Ishikawa (cell line): ENCODE measurements around the gene ZNF385D.

Experiments
- CEBPB ChIP-seq: IDR thresholded peaks from 2 replicates; pipeline ENCODE4 v1.6.1; 2012
- CREB1 ChIP-seq: IDR thresholded peaks from 2 replicates; pipeline ENCODE4 v1.6.1; 2012; ENCODE audit warnings: low read depth
- EGR1 ChIP-seq: IDR thresholded peaks from 2 replicates; pipeline ENCODE4 v1.6.1; 2012
- EP300 ChIP-seq: IDR thresholded peaks from 2 replicates; pipeline ENCODE4 v1.6.1; 2012; ENCODE audit warnings: borderline replicate concordance
- FOXM1 ChIP-seq: IDR thresholded peaks from 2 replicates; pipeline ENCODE4 v1.6.1; 2012; ENCODE audit warnings: low read depth, borderline replicate concordance
- NFIC ChIP-seq: IDR thresholded peaks from 2 replicates; pipeline ENCODE4 v1.6.1; 2012
- RAD21 ChIP-seq: IDR thresholded peaks from 2 replicates; pipeline ENCODE4 v1.6.1; 2012; ENCODE audit warnings: low read depth
- TAF1 ChIP-seq: IDR thresholded peaks from 2 replicates; pipeline ENCODE4 v1.6.1; 2012; ENCODE audit warnings: low read depth, mild to moderate bottlenecking
- TCF12 ChIP-seq: IDR thresholded peaks from 2 replicates; pipeline ENCODE4 v1.6.1; 2012; ENCODE audit warnings: low read depth
- TEAD4 ChIP-seq: IDR thresholded peaks from 2 replicates; pipeline ENCODE4 v1.6.1; 2012
- USF1 ChIP-seq: IDR thresholded peaks from 2 replicates; pipeline ENCODE4 v1.6.1; 2012
- YY1 ChIP-seq: IDR thresholded peaks from 2 replicates; pipeline ENCODE4 v1.6.1; 2012; ENCODE audit warnings: low read depth
- ZBTB7A ChIP-seq: IDR thresholded peaks from 2 replicates; pipeline ENCODE4 v1.6.1; 2012; ENCODE audit warnings: low read depth
- TF ChIP-seq, protein P1 (sequence below): IDR thresholded peaks from 2 replicates; pipeline ENCODE4 v1.6.1; 2012; ENCODE audit warnings: low read depth, mild to moderate bottlenecking
- TF ChIP-seq, protein P2 (sequence below): IDR thresholded peaks from 2 replicates; pipeline ENCODE4 v1.6.1; 2012

The ZNF385D gene

DNA sequence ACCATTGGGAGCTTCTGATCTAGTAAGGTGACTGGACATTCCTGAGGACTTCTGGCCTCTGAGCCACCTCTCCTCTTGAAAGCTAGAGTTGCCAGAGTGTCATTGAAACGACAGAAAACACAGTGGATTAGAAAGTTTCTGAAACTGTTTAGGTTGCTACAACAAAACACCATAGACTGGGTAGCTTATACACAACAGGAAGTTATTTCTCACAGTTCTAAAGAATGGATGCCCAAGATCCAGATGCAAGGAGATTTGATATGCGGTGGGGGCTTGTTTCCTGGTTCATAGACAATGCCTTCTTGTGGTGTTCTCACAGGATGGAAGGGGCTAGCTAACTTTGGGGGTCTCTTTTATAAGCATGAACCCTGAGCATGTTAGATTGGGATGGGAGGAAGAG is 43.3 kb upstream of the ZNF385D start:
- TF ChIP-seq YY1 (no peak), TEAD4 (no peak)

GRCh38 chr3:21792176-21792575 is 41.2 kb upstream of the ZNF385D start:
- TF ChIP-seq FOXM1: no peak
- no peak for TF ChIP-seq EGR1
- TF ChIP-seq, protein P1, sequence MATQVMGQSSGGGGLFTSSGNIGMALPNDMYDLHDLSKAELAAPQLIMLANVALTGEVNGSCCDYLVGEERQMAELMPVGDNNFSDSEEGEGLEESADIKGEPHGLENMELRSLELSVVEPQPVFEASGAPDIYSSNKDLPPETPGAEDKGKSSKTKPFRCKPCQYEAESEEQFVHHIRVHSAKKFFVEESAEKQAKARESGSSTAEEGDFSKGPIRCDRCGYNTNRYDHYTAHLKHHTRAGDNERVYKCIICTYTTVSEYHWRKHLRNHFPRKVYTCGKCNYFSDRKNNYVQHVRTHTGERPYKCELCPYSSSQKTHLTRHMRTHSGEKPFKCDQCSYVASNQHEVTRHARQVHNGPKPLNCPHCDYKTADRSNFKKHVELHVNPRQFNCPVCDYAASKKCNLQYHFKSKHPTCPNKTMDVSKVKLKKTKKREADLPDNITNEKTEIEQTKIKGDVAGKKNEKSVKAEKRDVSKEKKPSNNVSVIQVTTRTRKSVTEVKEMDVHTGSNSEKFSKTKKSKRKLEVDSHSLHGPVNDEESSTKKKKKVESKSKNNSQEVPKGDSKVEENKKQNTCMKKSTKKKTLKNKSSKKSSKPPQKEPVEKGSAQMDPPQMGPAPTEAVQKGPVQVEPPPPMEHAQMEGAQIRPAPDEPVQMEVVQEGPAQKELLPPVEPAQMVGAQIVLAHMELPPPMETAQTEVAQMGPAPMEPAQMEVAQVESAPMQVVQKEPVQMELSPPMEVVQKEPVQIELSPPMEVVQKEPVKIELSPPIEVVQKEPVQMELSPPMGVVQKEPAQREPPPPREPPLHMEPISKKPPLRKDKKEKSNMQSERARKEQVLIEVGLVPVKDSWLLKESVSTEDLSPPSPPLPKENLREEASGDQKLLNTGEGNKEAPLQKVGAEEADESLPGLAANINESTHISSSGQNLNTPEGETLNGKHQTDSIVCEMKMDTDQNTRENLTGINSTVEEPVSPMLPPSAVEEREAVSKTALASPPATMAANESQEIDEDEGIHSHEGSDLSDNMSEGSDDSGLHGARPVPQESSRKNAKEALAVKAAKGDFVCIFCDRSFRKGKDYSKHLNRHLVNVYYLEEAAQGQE: no peak
- no peak for TF ChIP-seq TAF1
- no peak for TF ChIP-seq CREB1
- no peak for TF ChIP-seq YY1
- no peak for TF ChIP-seq RAD21
- TF ChIP-seq TCF12: no peak
- TF ChIP-seq NFIC: no peak
- no peak for TF ChIP-seq USF1
- TF ChIP-seq CEBPB: no peak
- no peak for TF ChIP-seq EP300
- no peak for TF ChIP-seq ZBTB7A
- TF ChIP-seq, protein P2, sequence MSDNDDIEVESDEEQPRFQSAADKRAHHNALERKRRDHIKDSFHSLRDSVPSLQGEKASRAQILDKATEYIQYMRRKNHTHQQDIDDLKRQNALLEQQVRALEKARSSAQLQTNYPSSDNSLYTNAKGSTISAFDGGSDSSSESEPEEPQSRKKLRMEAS: no peak
- TF ChIP-seq TEAD4: no peak

- TF ChIP-seq, protein P1: no peak
- TF ChIP-seq EP300 (no peak), FOXM1 (no peak), TCF12 (no peak)
Observed at GRCh38 chr3:21791356-21791755, 40.3 kb upstream of the ZNF385D start.

DNA sequence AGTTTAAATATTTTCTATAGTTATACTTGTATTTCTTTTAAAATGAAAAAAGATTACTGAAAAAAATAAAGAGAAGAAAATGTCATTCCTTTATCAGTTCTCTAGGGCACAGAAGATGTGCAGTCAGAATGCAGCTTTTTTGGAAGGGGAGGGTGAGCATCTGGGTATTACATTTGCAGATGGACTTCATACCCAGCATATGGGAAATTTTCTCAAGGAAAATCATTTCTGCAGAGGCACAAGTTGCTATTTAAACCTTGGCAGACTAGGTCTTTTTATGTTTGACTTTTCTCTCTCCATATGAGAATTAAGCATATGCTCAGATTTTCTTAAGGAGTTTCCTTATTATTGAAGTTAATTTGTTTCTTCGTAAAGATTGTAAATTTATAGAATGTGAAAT is 39.5 kb upstream of the ZNF385D start:
- no peak for TF ChIP-seq EGR1
- no peak for TF ChIP-seq FOXM1
- TF ChIP-seq NFIC: no peak
- TF ChIP-seq YY1: no peak

DNA sequence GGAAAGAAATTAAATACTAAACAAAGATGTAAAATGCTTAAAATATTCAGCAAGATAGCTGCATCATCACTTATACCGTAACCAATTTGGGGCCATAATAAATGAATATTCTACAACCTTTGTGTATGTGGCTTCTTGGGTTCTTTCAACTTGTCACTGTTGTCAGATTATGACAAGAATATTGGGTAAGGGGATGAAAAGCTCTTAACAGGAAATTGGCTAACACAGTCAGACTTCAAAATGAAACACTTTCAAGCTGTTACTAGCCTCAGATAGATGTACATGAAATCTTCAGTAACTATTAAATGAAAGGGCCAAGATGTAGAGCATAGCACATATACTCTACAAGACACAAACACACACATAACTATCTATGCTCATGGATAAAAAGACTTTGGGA is 38.7 kb upstream of the ZNF385D start:
- TF ChIP-seq, protein P2: no peak
- TF ChIP-seq TEAD4 (no peak), EP300 (no peak), RAD21 (no peak), YY1 (no peak), TCF12 (no peak), EGR1 (no peak), CREB1 (no peak), TAF1 (no peak)
- TF ChIP-seq, protein P1: no peak

DNA sequence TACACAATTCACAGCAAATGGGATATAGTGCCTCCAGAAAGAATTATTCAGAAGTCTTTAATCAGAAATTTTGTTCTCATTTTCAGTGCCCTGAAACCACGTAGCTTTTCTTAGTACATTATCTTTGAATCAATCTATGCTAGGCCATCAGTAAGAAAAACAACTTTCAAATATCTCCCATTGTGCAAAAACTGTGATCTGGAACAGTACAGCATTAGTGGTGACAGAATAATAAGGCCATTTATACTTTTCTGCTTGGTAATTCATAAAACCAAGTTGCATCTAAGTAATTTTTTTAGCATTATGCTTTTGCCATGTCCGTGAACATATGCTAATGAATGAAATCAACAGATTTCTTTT is 35.4 kb upstream of the ZNF385D start:
- TF ChIP-seq YY1 (no peak), ZBTB7A (no peak), EP300 (no peak), EGR1 (no peak), TAF1 (no peak), CEBPB (no peak), NFIC (no peak), FOXM1 (no peak), CREB1 (no peak), TEAD4 (no peak), RAD21 (no peak), TCF12 (no peak)
- TF ChIP-seq, protein P2: no peak
- TF ChIP-seq, protein P1: no peak
